Femur (tissue), 1 donor: Measurements from ENCODE around the gene MTCL3.
"Not testable (repeated sequence)": the region's sequence is repeated elsewhere in the genome, so short reads cannot be mapped to it uniquely, and the experiment has no call there.

Experiments used
- DNase-seq: peaks from one replicate; pipeline ENCODE4 v3.0.0-alpha.2; 2017

MTCL3 gene

GRCh38 chr6:127464881-127465459, 54.2 kb downstream of the MTCL3 start:
- DNase-seq = peak; percentile 75

GRCh38 chr6:127464161-127464880, 54.8 kb downstream of the MTCL3 start:
- peak; percentile 67 for DNase-seq

DNA sequence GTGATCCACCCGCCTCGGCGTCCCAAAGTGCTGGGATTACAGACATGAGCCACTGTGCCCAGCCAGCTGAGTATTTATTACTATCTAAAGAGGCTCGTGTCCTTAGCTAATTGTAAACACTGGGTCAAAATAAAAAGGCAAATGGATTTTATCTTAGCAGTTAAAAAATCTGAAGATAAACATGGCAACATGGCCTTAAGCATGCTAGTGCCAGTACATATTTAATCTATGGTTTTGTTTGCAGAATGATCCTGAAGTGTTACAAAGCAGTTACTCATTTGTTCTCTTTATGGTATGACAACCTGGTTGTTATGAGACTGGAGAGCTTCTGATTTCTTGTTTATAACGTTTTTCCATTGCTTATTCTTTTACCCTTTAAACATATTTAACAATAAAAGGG, 56.1 kb downstream of the MTCL3 start:
- DNase-seq = no peak

GRCh38 chr6:127462376-127462775, 56.8 kb downstream of the MTCL3 start:
- DNase-seq = no peak

DNA sequence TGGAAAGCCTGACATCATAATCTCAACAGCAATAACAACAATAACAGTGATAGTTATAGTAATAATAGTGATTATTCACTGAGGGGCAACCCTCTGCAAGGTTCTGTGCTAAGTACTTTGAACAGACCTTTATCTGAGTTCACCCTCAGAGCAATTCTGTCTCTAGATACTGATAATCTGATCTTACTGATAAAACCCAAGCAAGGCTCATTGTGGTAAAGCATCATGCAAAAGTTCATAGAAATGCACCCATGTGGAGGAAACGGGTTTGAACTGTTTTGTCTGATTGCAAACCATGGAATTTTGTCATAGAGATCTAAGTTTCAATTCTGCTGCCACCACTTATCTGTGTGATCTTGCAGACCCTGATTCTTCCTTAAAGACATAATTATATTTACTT, 58.7 kb downstream of the MTCL3 start:
- no peak for DNase-seq

DNA sequence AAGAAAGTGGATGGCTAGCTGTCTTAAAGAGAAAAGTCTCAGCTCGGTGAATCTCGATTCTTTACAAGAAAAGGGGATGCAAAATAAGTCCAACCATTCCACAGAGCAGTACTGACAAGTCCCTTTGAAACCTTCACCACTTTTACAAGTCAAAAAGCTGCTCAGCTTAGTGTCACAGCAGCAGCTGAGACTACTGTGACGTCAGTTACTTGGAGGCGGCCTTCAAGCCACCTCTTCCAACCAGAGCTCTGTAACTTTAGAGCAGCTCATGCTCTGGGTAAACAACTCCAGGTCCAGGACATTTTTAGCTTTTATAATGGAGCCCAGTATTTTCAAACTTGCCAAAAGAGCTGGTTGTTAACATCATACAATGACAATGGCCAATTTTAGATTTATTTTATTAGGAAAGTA, 59.9 kb downstream of the MTCL3 start, which contains the start of gene KIAA0408:
Gene KIAA0408, minus strand, starts transcription at position 159 of the 411 bp plus-strand sequence. CDS start 5,408 bp downstream, outside the sequence.
- DNase-seq = peak; percentile 90

DNA sequence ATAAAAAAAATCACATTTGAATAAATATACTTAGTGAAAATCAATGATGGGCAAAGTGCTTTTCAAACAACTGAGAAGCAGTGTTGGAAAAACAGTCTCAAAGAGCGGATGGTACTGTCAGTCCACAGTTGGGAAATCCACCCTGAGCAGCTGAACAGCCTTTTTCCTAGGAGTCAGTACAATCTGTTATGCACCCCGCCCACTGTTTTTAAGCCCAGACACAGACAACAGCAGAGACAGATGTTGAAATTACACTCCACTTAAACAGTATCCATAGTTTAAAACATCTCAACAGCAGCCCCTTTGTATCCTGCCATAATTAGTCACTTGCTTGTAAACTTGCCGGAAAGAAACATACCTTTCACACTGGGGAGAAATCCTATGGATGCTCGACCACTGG, 60.3 kb downstream of the MTCL3 start:
- peak; percentile 75 for DNase-seq

GRCh38 chr6:127458222-127458621, 60.9 kb downstream of the MTCL3 start:
- DNase-seq = no peak

DNA sequence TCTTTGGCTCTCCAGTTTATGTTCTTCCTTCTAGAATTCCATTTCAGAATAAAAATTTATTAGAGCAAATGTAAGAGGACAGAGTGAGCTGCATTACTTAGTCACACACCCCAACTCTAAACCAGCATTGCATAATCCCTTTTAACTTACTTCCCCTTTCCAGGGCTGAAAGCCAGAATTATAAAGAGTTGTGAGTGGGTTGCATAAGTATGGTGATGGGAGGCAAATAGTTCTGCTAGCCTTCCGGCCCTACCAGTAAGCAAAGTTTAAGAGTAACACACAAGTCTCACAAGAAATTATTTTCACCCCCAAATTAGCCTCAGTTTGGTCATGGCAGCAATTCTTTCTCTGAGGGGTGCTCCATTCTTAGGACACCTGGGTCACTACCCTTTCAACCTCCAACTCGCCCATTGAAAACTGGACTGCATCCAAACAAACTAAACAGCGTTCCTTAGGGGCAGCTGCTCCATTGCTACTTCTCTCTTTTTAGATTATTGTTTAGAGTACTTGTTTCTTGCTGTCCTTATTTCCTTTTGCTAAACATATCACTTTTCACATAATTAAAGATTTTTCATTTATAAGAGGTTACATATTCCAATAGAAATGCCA, 61.6 kb downstream of the MTCL3 start:
- DNase-seq = peak; percentile 20

GRCh38 chr6:127456465-127456864, 62.7 kb downstream of the MTCL3 start:
- DNase-seq = no peak

- DNase-seq = no peak
These were observed 65.1 kb downstream of the MTCL3 start for GRCh38 chr6:127453845-127454619.

- no peak for DNase-seq
These were observed 66.3 kb downstream of the MTCL3 start for GRCh38 chr6:127452803-127453202.

DNA sequence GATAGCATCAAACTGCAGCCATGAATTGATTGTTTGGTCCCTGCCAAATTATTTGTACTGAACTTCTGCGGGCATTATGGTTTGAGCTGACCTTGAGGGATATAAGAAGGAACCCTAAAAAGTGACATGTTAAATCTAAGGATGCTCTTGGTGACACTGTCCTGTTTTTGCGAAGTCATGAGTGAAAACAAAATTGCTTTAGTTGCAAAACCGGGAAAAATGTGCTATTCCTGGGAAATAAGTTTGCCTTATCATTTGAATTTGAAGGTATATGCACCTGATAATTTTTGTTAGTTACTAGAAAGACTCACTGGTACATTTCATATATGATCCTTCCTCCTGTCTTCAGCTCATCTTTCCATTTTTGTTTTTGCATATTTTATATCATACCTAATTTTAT, 67.7 kb downstream of the MTCL3 start:
- no peak for DNase-seq

GRCh38 chr6:127447780-127448179, 71.4 kb downstream of the MTCL3 start:
- no peak for DNase-seq

GRCh38 chr6:127446356-127446755, 72.8 kb downstream of the MTCL3 start:
- DNase-seq = no peak

DNA sequence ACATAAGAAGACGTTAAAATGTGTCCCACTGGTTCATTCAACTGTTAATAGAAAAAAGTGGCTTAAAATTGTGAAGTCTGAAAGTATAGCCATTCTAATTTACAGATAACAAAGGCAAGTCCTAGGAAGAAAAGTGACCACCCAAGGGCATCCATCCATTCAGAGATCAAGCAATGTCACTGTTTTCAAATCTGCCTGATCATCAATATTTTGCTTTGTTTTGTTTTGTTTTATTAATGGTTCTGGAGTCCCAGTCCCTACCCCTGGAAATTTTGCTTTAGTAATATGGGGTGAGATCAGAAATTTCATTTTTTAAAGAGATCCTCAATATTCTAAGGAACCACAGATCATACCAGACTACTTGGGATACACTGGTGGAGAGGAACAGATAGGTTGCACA, 77.3 kb downstream of the MTCL3 start:
- no peak for DNase-seq

GRCh38 chr6:127439718-127440117, 79.4 kb downstream of the MTCL3 start:
- no peak for DNase-seq

GRCh38 chr6:127436578-127437110, 82.5 kb downstream of the MTCL3 start:
- no peak for DNase-seq

GRCh38 chr6:127435626-127436220, 83.4 kb downstream of the MTCL3 start:
- DNase-seq = no peak

- DNase-seq = no peak
These were observed 84.5 kb downstream of the MTCL3 start for GRCh38 chr6:127434651-127435050.

DNA sequence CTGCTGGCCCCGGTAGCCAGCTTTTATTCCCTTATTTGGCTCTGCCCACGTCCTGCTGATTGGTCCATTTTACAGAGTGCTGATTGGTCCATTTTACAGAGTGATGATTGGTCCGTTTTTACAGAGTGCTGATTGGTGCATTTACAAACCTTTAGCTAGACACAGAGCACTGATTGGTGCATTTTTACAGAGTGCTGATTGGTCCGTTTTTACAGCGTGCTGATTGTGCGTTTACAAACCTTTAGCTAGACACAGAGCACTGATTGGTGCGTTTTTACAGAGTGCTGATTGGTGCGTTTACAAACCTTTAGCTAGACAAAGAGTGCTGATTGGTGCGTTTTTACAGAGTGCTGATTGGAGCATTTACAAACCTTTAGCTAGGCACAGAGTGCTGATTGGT, 90.6 kb downstream of the MTCL3 start:
- DNase-seq = not testable (repeated sequence)

DNA sequence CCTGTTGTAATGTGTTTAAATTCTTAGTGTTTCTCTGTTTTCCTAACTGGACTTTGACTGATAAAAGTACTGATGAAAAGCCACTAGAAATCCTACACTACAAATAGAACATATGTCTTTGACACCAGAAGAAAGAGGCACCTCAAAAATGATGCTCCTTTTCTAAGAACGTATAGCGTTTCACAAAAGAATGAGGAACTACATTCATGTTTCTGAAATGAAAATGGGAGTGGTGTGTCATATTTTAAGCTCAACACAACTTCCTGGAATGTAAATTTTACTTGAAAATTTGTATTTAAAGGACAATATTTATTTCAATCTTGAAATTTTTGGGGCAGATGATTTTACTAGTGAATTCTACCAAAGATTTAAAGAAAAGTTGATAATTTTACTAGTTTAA, 95.2 kb downstream of the MTCL3 start:
- DNase-seq = no peak
